Lower leg skin (tissue), 4 donors: ENCODE measurements around the gene NNAT. TPM values are rescaled to one million over a fixed set of nuclear protein-coding genes. Genes with fewer than 3 reads are reported as not detected.
A peak's percentile ranks its signal among the peaks of the same experiment; 100 is the strongest.
"Not testable (repeated sequence)": the region's sequence is repeated elsewhere in the genome, so short reads cannot be mapped to it uniquely, and the experiment has no call there.

Experiments used
- DNase-seq, 2 donors: peaks; one replicate each; pipeline ENCODE4 v3.0.0-alpha.2; 2019; ENCODE audit warnings: low spot score in 2 of 2
- H3K4me3 ChIP-seq: fragments of 200-600 bp; sonication (generic); 2 replicates; pipeline ENCODE4 v1.5.1; 2017; ENCODE audit warnings: mild to moderate bottlenecking, low read depth; ENCODE audit not compliant: poor library complexity, severe bottlenecking
- POLR2A ChIP-seq, 2 donors: fragments of 450-650 bp; IDR thresholded peaks; one replicate each; pipeline ENCODE4 v1.6.1; 2016 to 2017; ENCODE audit warnings: antibody characterized with exemption in 2 of 2, mild to moderate bottlenecking in 1 of 2, moderate library complexity in 1 of 2
- WGBS, 2 donors: methylation state at CpG; one replicate each; pipeline ENCODE4 v1.1.5; 2018; 5-methylcytosine and 5-hydroxymethylcytosine counted together
- intact Hi-C: fragments of 100-400 bp; cut with DNase I; formaldehyde crosslinking; loops from one replicate; pipeline ENCODE4 v1.15.0; 2023; ENCODE audit warnings: low total_unique reads
- total RNA-seq, 4 donors: library from RNA; depleted of rRNA; stranded (reverse); fragments of >200 nt; gene quantifications; one replicate each; pipeline ENCODE4 v1.1.0, GENCODE V29; 2016
- TF ChIP-seq, protein P1 (sequence below), 3 donors: fragments of 450-650 bp; IDR thresholded peaks; one replicate each; pipeline ENCODE4 v1.5.1; 2016; ENCODE audit warnings: antibody characterized with exemption in 3 of 3, mild to moderate bottlenecking in 3 of 3, moderate library complexity in 2 of 3

The NNAT gene, protein sequence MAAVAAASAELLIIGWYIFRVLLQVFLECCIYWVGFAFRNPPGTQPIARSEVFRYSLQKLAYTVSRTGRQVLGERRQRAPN
- total RNA-seq: 1 to 10 TPM; 1.3 to 3.8 (median 2.3) TPM

DNA sequence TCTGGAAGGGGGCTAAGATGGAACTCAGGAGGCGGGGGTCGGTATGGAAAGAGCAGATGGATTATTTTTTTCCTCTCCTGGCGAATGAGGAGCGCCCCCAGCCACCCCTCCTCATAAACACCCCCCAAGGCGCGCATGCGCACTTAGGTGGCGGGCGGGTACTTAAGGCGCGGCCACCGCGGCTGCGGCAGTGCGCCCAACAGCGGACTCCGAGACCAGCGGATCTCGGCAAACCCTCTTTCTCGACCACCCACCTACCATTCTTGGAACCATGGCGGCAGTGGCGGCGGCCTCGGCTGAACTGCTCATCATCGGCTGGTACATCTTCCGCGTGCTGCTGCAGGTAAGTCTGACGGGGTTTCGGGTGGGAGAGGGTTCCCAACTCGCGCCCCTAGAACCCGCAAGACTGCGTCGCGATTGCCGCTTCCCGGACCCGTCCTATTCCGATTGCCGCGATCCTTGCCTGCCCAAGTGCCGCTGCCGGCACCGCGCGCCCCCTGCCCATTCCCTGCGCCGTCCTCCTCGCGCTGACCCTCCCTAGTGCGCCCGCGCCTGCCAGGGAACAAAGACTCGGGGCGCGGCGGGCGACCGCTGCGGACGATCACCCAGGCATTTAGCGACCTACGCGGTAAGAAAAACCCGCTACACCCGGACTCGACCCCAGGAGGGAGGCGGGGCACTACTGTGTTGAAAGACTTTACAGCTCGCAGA, at the start of gene NNAT:
Gene NNAT (plus strand): TSS at position 190 of the 711 bp plus-strand sequence. CDS start 82 bp downstream, at position 272.
- DNase-seq: peak in 1 of 2 donors; percentile 76
- H3K4me3 ChIP-seq: no peak within 1 kb of the TSS
- WGBS, 2 donors: 61 to 70% methylated on average over 69 of the region's 69 CpGs
- TF ChIP-seq POLR2A (IDR thresholded peaks at IDR 0.05): no peak
- TF ChIP-seq, protein P1, sequence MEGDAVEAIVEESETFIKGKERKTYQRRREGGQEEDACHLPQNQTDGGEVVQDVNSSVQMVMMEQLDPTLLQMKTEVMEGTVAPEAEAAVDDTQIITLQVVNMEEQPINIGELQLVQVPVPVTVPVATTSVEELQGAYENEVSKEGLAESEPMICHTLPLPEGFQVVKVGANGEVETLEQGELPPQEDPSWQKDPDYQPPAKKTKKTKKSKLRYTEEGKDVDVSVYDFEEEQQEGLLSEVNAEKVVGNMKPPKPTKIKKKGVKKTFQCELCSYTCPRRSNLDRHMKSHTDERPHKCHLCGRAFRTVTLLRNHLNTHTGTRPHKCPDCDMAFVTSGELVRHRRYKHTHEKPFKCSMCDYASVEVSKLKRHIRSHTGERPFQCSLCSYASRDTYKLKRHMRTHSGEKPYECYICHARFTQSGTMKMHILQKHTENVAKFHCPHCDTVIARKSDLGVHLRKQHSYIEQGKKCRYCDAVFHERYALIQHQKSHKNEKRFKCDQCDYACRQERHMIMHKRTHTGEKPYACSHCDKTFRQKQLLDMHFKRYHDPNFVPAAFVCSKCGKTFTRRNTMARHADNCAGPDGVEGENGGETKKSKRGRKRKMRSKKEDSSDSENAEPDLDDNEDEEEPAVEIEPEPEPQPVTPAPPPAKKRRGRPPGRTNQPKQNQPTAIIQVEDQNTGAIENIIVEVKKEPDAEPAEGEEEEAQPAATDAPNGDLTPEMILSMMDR (IDR thresholded peaks at IDR 0.05): no peak
- intact Hi-C loops: no loop called here

DNA sequence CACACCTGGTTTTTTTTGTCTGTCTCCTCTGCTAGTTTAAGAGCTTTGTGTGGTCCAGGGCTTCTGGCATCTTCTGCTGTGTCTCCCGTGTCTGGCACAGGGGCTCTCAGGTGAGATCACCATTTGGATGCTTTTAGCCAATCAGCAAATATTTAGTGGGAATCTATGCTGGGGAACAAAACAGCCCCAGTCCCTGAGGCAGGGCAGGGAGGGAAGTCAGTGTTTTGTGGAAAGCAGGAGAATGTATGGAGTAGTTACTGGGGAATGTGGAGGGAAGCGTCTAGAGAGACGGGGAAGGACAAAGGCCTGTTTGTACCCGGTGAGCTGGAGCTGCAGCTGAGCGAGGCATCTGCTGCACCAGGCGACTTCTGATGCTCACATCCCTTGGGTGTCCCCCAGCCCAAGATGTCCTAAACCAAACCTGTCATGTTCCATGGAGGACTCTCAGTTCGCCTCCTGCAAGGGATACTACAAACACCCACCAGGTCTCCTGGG, 49.3 kb upstream of the NNAT start:
- intact Hi-C loops: no loop called here
- TF ChIP-seq, protein P1 (IDR thresholded peaks at IDR 0.05): no peak
- TF ChIP-seq POLR2A (IDR thresholded peaks at IDR 0.05): no peak
- WGBS, 2 donors: 81 to 83% methylated on average over 7 of the region's 7 CpGs
- no peak for DNase-seq
- no peak overlapping the region for H3K4me3 ChIP-seq

DNA sequence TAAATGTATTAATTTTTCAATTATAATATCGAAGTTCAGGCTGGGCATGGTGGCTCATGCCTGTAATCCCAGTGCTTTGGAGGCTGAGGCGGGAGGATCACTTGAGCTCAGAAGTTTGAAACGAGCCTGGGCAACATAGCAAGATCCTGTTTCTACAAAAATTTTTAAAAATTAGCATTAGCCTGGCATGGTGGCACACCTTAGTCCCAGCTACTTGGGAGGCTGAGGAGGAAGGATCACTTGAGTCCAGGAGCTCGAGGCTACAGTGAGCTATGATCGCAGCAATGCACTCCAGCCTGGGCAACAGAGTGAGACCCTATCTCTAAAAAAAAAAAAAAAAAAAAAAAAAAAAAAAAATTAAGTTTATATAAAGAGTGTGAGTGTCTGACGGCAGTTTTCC, 48.6 kb upstream of the NNAT start:
- 93 to 94% methylated on average over 6 of the region's 6 CpGs for WGBS, 2 donors
- H3K4me3 ChIP-seq, DNase-seq, intact Hi-C loops: not testable (repeated sequence)

DNA sequence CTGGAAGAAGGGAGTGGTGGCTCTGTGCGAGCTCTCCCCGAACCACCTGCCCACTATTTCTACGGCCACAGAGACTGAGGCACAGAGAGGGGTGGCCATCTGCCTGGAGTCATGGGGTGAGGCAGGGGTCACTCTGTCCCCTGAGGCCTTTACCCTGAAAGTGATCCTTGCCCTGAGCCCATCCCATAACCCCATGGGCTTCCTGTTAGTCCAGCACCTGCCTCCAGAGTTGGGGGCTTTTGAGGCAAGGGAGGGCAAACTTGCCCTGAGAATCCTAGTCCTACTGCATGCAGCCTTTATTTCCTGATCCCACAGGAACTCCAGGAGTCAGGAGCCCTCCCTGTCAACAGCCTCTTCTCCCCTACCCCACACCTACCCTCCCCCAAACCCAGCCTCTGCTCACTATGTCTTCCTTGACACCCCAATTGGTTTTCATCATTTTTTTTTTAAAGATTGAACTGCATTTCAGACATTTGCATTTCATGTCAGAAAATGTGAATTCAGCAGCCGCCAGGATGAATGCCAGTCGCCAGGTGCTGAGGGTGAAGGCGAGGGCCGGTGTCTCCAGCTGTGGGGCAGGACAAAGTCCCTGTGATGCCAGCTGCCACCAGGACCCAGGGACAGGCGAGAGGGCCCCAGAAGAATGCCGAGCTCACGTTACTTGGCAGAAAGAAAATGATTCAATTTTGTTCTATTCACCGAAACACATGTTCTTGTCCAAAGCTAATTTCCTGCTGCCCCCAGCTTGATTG, 47.6 kb upstream of the NNAT start:
- TF ChIP-seq, protein P1 (IDR thresholded peaks at IDR 0.05): no peak
- no peak for TF ChIP-seq POLR2A (IDR thresholded peaks at IDR 0.05)
- intact Hi-C loops: no loop called here
- 78 to 82% methylated on average over 11 of the region's 11 CpGs for WGBS, 2 donors
- peak in 1 of 2 donors; percentile 68 for DNase-seq
- H3K4me3 ChIP-seq: no peak overlapping the region

DNA sequence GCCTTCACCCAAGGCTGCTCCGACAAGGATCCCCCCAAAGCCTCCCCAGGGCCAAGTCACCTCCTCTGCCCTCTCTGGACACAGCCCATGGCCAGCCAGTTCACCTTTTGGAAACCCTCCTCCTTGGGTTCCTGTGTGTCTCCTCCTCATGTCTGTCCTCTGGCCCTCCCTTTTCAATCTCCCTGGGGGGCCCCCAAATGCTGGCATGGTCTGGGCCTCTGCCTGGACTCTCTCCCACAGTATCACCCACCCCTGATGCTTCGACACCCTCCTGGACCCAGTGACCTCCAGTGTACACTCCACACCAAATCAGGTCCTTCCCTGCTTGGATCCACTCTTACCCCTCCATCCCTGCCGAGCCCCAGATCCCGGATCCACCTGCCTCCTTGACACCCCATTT, 46.7 kb upstream of the NNAT start:
- intact Hi-C loops: no loop called here
- no peak overlapping the region for H3K4me3 ChIP-seq
- DNase-seq: peak in 1 of 2 donors; percentile 73
- WGBS, 2 donors: 78 to 88% methylated on average over 4 of the region's 4 CpGs
- TF ChIP-seq, protein P1 (IDR thresholded peaks at IDR 0.05): no peak
- TF ChIP-seq POLR2A (IDR thresholded peaks at IDR 0.05): no peak

DNA sequence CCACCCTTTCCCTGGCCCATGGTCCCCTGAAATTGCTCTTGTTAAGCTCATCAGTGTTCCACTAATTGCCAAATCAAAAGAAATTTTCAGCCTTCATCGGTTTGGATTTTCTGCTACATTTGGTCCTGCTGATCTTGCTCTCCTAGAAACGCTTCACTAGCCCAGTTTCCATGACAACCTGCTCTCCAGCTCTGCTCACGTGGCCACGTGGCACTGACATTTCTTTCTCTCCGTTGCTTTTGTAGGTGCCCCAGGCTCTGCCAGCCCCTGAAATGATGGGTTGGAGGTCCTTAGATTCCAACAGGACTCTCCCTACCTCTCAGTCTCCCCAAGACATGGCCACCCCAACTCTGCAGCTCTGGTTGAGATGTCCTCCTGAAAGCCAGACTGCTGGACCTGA, 45.8 kb upstream of the NNAT start:
- intact Hi-C loops: no loop called here
- peak in 1 of 2 donors; percentile 17 for DNase-seq
- WGBS, 2 donors: 75 to 79% methylated on average over 5 of the region's 5 CpGs
- TF ChIP-seq POLR2A (IDR thresholded peaks at IDR 0.05): no peak
- TF ChIP-seq, protein P1 (IDR thresholded peaks at IDR 0.05): no peak
- no peak overlapping the region for H3K4me3 ChIP-seq
